HepG2 (cell line): ENCODE results near the gene KDM2B. TPM values are rescaled to one million over a fixed set of nuclear protein-coding genes. Genes with fewer than 3 reads are reported as not detected.

Experiments used
- CAMTA2 ChIP-seq: sonication (generic); formaldehyde crosslinking; IDR thresholded peaks from 2 replicates; pipeline ENCODE4 v1.4.0; 2020; ENCODE audit warnings: mild to moderate bottlenecking, missing genetic modification reagents, borderline replicate concordance
- ETV6 ChIP-seq: sonication (generic); formaldehyde crosslinking; conservative IDR thresholded peaks from 2 replicates; pipeline ENCODE4 v1.4.0; 2020; ENCODE audit warnings: missing genetic modification reagents
- FOXM1 ChIP-seq: sonication (generic); formaldehyde crosslinking; IDR thresholded peaks from 2 replicates; pipeline ENCODE4 v1.5.0; 2020; ENCODE audit warnings: missing genetic modification reagents
- GATAD1 ChIP-seq: IDR thresholded peaks from 2 replicates; pipeline ENCODE4 v1.6.1; 2016; ENCODE audit warnings: missing genetic modification reagents, missing compliant biosample characterization
- HDAC2 ChIP-seq: sonication (generic); formaldehyde crosslinking; IDR thresholded peaks from 2 replicates; pipeline ENCODE4 v1.4.0; 2020; ENCODE audit warnings: missing genetic modification reagents
- HOXA9 ChIP-seq: sonication (generic); formaldehyde crosslinking; IDR thresholded peaks from 2 replicates; pipeline ENCODE4 v1.8.1; 2022; ENCODE audit warnings: missing genetic modification reagents, mild to moderate bottlenecking, moderate library complexity, borderline replicate concordance
- ISX ChIP-seq: sonication (generic); formaldehyde crosslinking; conservative IDR thresholded peaks from 2 replicates; pipeline ENCODE4 v1.5.0; 2020; ENCODE audit warnings: missing genetic modification reagents
- NFYC ChIP-seq: IDR thresholded peaks from 2 replicates; pipeline ENCODE4 v1.6.1; 2016; ENCODE audit warnings: missing genetic modification reagents, missing compliant biosample characterization
- PITX1 ChIP-seq: sonication (generic); formaldehyde crosslinking; IDR thresholded peaks from 2 replicates; pipeline ENCODE4 v1.5.1; 2020; ENCODE audit warnings: mild to moderate bottlenecking, missing genetic modification reagents
- ZFP62 ChIP-seq: sonication (generic); formaldehyde crosslinking; IDR thresholded peaks from 2 replicates; pipeline ENCODE4 v1.4.0; 2020; ENCODE audit warnings: missing genetic modification reagents
- ZHX2 ChIP-seq, 2 experiments: sonication (generic) in 1 of 2; formaldehyde crosslinking in 1 of 2; IDR thresholded peaks; 2 replicates each; pipeline versions ENCODE4 v1.6.1 to v1.9.0; 2014 to 2022; ENCODE audit warnings: antibody characterized with exemption in 1 of 2, borderline replicate concordance in 1 of 2, inconsistent platforms in 1 of 2, low read depth in 1 of 2, missing genetic modification reagents in 1 of 2
- ZNF121 ChIP-seq: sonication (generic); formaldehyde crosslinking; IDR thresholded peaks from 2 replicates; pipeline ENCODE4 v1.5.0; 2020; ENCODE audit warnings: mild to moderate bottlenecking, missing genetic modification reagents
- ZNF468 ChIP-seq: sonication (generic); formaldehyde crosslinking; IDR thresholded peaks from 2 replicates; pipeline ENCODE4 v1.8.0; 2022; ENCODE audit warnings: mild to moderate bottlenecking, moderate library complexity, missing genetic modification reagents
- ZNF646 ChIP-seq: sonication (generic); formaldehyde crosslinking; IDR thresholded peaks from 2 replicates; pipeline ENCODE4 v1.9.0; 2021; ENCODE audit warnings: mild to moderate bottlenecking, missing genetic modification reagents
- ZNF879 ChIP-seq: sonication (generic); formaldehyde crosslinking; IDR thresholded peaks from 2 replicates; pipeline ENCODE4 v1.8.1; 2023; ENCODE audit warnings: missing genetic modification reagents
- polyA plus RNA-seq, 8 experiments: library from polyadenylated mRNA; depleted of rRNA in 3 of 8; stranded (reverse) in 7 of 8; unstranded in 1 of 8; fragments of >200 nt; fragmentation: Illumina TruSeq in 4 of 8; extraction: Trizol in 4 of 8; gene quantifications; 2 replicates each; pipeline versions ENCODE4 v1.2.1 to v1.2.3, GENCODE V29; 2011 to 2016; ENCODE audit warnings: low read depth in 4 of 8, missing spikeins in 1 of 8, mixed read lengths in 1 of 8; ENCODE audit not compliant: insufficient read depth in 1 of 8
- total RNA-seq, 5 experiments: library from RNA; depleted of rRNA; stranded (reverse); fragments of >200 nt; fragmentation: Illumina TruSeq; extraction: Trizol; gene quantifications; 2 replicates each; pipeline ENCODE4 v1.2.3, GENCODE V29; 2016; ENCODE audit warnings: low read depth in 1 of 5

KDM2B gene
- total and polyA plus RNA-seq, 2 of the 13 experiments (the other 11 are each of a cell fraction or from before 2014, with no cell fraction given) = 17.5 to 26.1 TPM

GRCh38 chr12:121579981-121580868 is 598 bp downstream of the KDM2B start (continued):
- TF ChIP-seq CAMTA2 (CRISPR knock-in tag) (no peak), FOXM1 (CRISPR knock-in tag) (no peak), ZNF468 (no peak), ZFP62 (CRISPR knock-in tag) (no peak), HDAC2 (CRISPR knock-in tag) (no peak), ZNF646 (CRISPR knock-in tag) (no peak), ISX (CRISPR knock-in tag) (no peak), HOXA9 (no peak), GATAD1 (no peak), ZNF121 (CRISPR knock-in tag) (no peak), ETV6 (no peak), PITX1 (peak; percentile 31; the same call in 1 of the 2 replicates), NFYC (CRISPR knock-in tag) (no peak), ZHX2 (IDR thresholded peaks at IDR 0.05; ENCODE audit: low read depth) (peak; percentile 59; the same call in 1 of the 2 replicates), ZHX2 (CRISPR knock-in tag; IDR thresholded peaks at IDR 0.05; ENCODE audit: borderline replicate concordance) (no peak), ZNF879 (CRISPR knock-in tag) (no peak)
